Activated CD4-positive, alpha-beta memory T cell treated with anti-CD3 and anti-CD28 coated beads, Interleukin-2, amount 10 ng/mL, durations not matched to agents 7 days and 5 days (primary cell): Measurements from ENCODE around the gene BAG2. TPM values are rescaled to one million over a fixed set of nuclear protein-coding genes. Genes with fewer than 3 reads are reported as not detected.
A peak's percentile ranks its signal among the peaks of the same experiment; 100 is the strongest.

Experiments used
- CTCF ChIA-PET: fragments of 350-600 bp; sonication (Branson Sonifier 250); formaldehyde crosslinking; loops from one replicate; lab custom pipeline; 2021; ENCODE audit warnings: antibody characterized with exemption, inconsistent platforms; lab: Charles Lee
- POLR2A ChIA-PET: fragments of 350-600 bp; sonication (Branson Sonifier 250); formaldehyde crosslinking; loops from one replicate; lab custom pipeline; 2021; ENCODE audit warnings: antibody characterized with exemption; lab: Charles Lee
- DNase-seq: peaks from one replicate; pipeline ENCODE4 v3.0.0-alpha.2; 2020
- H3K27ac Mint-ChIP-seq: one replicate; pipeline ENCODE4 v1.8.0; 2021; ENCODE audit warnings: mild to moderate bottlenecking, mixed read lengths
- H3K27me3 Mint-ChIP-seq: one replicate; pipeline ENCODE4 v1.8.0; 2021; ENCODE audit warnings: mixed read lengths
- H3K36me3 Mint-ChIP-seq: one replicate; pipeline ENCODE4 v1.8.0; 2021; ENCODE audit warnings: low read depth, mixed read lengths
- H3K4me1 Mint-ChIP-seq: one replicate; pipeline ENCODE4 v1.8.0; 2021; ENCODE audit warnings: mixed read lengths
- H3K4me3 Mint-ChIP-seq: one replicate; pipeline ENCODE4 v1.8.0; 2021; ENCODE audit warnings: mild to moderate bottlenecking, mixed read lengths
- H3K9me3 Mint-ChIP-seq: one replicate; pipeline ENCODE4 v1.8.0; 2021; ENCODE audit warnings: mixed read lengths
- total RNA-seq, 2 experiments: library from RNA; stranded (reverse); gene quantifications; one replicate each; pipeline ENCODE4 v1.2.3, GENCODE V29; 2021

BAG2 gene
- total RNA-seq, 2 experiments from 2014 or later = 5.7 to 5.8 TPM

- ChIA-PET POLR2A (no interaction called here), CTCF (interaction anchor here (0.7 kb wide), 1 partner anchor 50 kb away, joined by 4 read pairs; no protein-coding TSS in a partner anchor)
- H3K9me3 Mint-ChIP-seq = peaks cover 5% of the 10 kb centered on the region
- H3K36me3 Mint-ChIP-seq = peaks cover 8% of the 10 kb centered on the region
- H3K4me1 Mint-ChIP-seq = peaks cover 36% of the 10 kb centered on the region
- H3K27me3 Mint-ChIP-seq = peaks cover 1% of the 10 kb centered on the region
- H3K4me3 Mint-ChIP-seq = no peak overlapping the region
- H3K27ac Mint-ChIP-seq = no peak overlapping the region
- no peak for DNase-seq
Measured at GRCh38 chr6:57216235-57217101, 44.3 kb downstream of the BAG2 start.

DNA sequence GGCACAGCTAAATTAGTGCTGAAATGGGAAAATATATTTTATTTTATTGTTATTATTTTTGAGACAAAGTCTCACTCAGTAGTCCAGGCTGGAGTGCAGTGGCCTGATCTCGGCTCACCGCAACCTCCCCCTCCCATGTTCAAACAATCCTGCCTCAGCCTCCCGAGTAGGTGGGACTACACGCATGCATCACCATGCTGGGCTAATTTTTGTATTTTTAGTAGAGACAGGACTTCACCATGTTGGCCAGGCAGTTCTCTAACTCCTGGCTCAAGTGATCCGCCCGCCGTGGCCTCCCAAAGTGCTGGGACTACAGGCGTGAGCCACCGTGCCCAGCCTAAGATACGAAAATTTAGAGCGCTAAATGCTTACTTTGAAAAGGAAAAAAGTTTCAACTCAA lies 45.1 kb downstream of the BAG2 start:
- Mint-ChIP-seq H3K36me3 (peaks cover 8% of the 10 kb centered on the region), H3K4me1 (peaks cover 37% of the 10 kb centered on the region), H3K27ac (no peak overlapping the region), H3K4me3 (no peak overlapping the region), H3K9me3 (peaks cover 5% of the 10 kb centered on the region), H3K27me3 (peaks cover 1% of the 10 kb centered on the region)
- DNase-seq = no peak
- ChIA-PET CTCF (no interaction called here), POLR2A (no interaction called here)

DNA sequence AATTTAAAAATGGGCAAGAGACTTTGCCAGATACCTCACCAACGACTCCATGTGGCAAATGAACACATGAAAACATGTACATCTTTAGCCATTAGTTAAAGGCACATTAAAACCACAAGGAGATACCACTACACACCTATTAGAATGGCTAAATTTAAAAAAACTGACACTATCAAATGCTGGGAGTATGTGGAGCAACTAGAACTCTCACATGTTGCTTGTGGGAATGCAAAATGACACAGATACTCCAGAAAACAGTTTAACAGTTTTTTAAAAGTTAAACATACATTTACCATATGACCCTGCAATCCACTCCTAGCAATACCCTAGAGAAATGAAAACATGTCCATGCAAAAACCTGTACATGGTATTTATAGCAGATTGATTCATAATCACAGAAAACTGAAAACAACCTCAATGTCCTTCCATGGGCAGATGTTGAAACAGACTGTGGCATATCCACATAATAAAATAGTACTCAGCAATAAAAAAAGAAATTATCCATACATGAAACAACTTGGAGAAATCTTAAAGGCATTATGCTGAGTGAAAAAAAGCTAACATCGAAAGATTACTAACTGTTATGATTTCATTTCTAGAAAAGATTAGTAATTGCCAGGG lies 48.1 kb downstream of the BAG2 start:
- peaks cover 2% of the 10 kb centered on the region for H3K9me3 Mint-ChIP-seq
- no peak overlapping the region for H3K27ac Mint-ChIP-seq
- ChIA-PET CTCF (no interaction called here), POLR2A (no interaction called here)
- H3K36me3 Mint-ChIP-seq = peaks cover under 1% of the 10 kb centered on the region
- no peak for DNase-seq
- peaks cover 19% of the 10 kb centered on the region for H3K27me3 Mint-ChIP-seq
- H3K4me3 Mint-ChIP-seq = peak overlapping the region; percentile 35
- H3K4me1 Mint-ChIP-seq = peaks cover 26% of the 10 kb centered on the region

- POLR2A ChIA-PET = interaction anchor here (1.0 to 2.3 kb wide), 5 partner anchors 9 to 126 kb away, joined by 3 to 12 read pairs (median 4); partner anchors contain the start of genes BAG2 and PRIM2
- H3K4me1 Mint-ChIP-seq = peaks cover 25% of the 10 kb centered on the region
- peak overlapping the region; percentile 50 for H3K27ac Mint-ChIP-seq
- peaks cover 23% of the 10 kb centered on the region for H3K27me3 Mint-ChIP-seq
- H3K36me3 Mint-ChIP-seq = no peaks in the 10 kb centered on the region
- CTCF ChIA-PET = interaction anchor here (0.6 to 1.6 kb wide), 8 partner anchors 14 to 740 kb away, joined by 3 to 7 read pairs (median 3); partner anchors contain the start of genes BAG2 and PRIM2
- H3K4me3 Mint-ChIP-seq = peak overlapping the region; percentile 82
- no peaks in the 10 kb centered on the region for H3K9me3 Mint-ChIP-seq
- peak; percentile 59 for DNase-seq
Measured at GRCh38 chr6:57221191-57221935, 49.2 kb downstream of the BAG2 start.

GRCh38 chr6:57221936-57222742 lies 50.0 kb downstream of the BAG2 start, which contains the start of gene RAB23:
TSS of gene RAB23 (minus strand) at chr6:57222307. CDS start at chr6:57210380, 11,927 bp downstream.
- peak within 1 kb of the TSS; percentile 78 for H3K27ac Mint-ChIP-seq
- H3K9me3 Mint-ChIP-seq = no peaks in the 10 kb centered on the region
- no peaks in the 10 kb centered on the region for H3K36me3 Mint-ChIP-seq
- peaks cover 20% of the 10 kb centered on the region for H3K4me1 Mint-ChIP-seq
- H3K27me3 Mint-ChIP-seq = peaks cover 26% of the 10 kb centered on the region
- DNase-seq = peak; percentile 84
- H3K4me3 Mint-ChIP-seq = peak within 1 kb of the TSS; percentile 95
- ChIA-PET CTCF (interaction anchor here (0.6 to 1.6 kb wide), 7 partner anchors 15 to 739 kb away, joined by 3 to 7 read pairs (median 3); partner anchors contain the start of genes BAG2 and PRIM2), POLR2A (interaction anchor here (1.0 to 2.3 kb wide), 4 partner anchors 10 to 95 kb away, joined by 3 to 12 read pairs (median 6); partner anchors contain the start of genes BAG2 and PRIM2)

- no peak for DNase-seq
- peak overlapping the region; percentile 95 for H3K4me3 Mint-ChIP-seq
- CTCF ChIA-PET = interaction anchor here (1.0 to 1.6 kb wide), 4 partner anchors 94 to 738 kb away, joined by 3 to 7 read pairs (median 4); partner anchors contain the start of gene PRIM2
Measured at GRCh38 chr6:57222743-57223077, 50.6 kb downstream of the BAG2 start.

GRCh38 chr6:57224769-57225515 lies 52.8 kb downstream of the BAG2 start:
- Mint-ChIP-seq H3K4me3 (no peak overlapping the region), H3K36me3 (no peaks in the 10 kb centered on the region), H3K27me3 (peaks cover 30% of the 10 kb centered on the region), H3K9me3 (no peaks in the 10 kb centered on the region), H3K27ac (no peak overlapping the region), H3K4me1 (peaks cover 15% of the 10 kb centered on the region)
- CTCF ChIA-PET = no interaction called here
- DNase-seq = no peak
- POLR2A ChIA-PET = no interaction called here

More at GRCh38 chr6:57222743-57223077, 50.6 kb downstream of the BAG2 start:
- POLR2A ChIA-PET = interaction anchor here (1.3 to 2.3 kb wide), 3 partner anchors 11 to 94 kb away, joined by 4 to 12 read pairs (median 8); partner anchors contain the start of genes BAG2 and PRIM2
- H3K4me1 Mint-ChIP-seq = peaks cover 17% of the 10 kb centered on the region
- peaks cover 26% of the 10 kb centered on the region for H3K27me3 Mint-ChIP-seq
- no peaks in the 10 kb centered on the region for H3K36me3 Mint-ChIP-seq
- no peak overlapping the region for H3K27ac Mint-ChIP-seq
- H3K9me3 Mint-ChIP-seq = no peaks in the 10 kb centered on the region

- CTCF ChIA-PET = no interaction called here
Measured at GRCh38 chr6:57226221-57226620, 54.1 kb downstream of the BAG2 start.

More at GRCh38 chr6:57226221-57226620, 54.1 kb downstream of the BAG2 start:
- Mint-ChIP-seq H3K4me3 (no peak overlapping the region), H3K36me3 (no peaks in the 10 kb centered on the region), H3K9me3 (no peaks in the 10 kb centered on the region), H3K4me1 (peaks cover 8% of the 10 kb centered on the region), H3K27me3 (peaks cover 40% of the 10 kb centered on the region), H3K27ac (no peak overlapping the region)
- DNase-seq = no peak
- POLR2A ChIA-PET = no interaction called here

Other genes starting within 250 kb of the BAG2 start
- gene BEND6, start 217.2 kb upstream of the BAG2 start, total RNA-seq = not detected
- gene KIAA1586, start 125.6 kb upstream of the BAG2 start, total RNA-seq = 10 to 100 TPM; 11.8 to 12.6 TPM
- gene ZNF451, start 82.1 kb upstream of the BAG2 start, total RNA-seq = 10 to 100 TPM; 55.9 to 56.4 TPM
- gene RAB23, start 50.0 kb downstream of the BAG2 start, total RNA-seq = 1 to 10 TPM; 3.0 to 3.5 TPM
- gene PRIM2, start 145.3 kb downstream of the BAG2 start, total RNA-seq = 10 to 100 TPM; 32.3 to 34.0 TPM